Neural progenitor cell (in vitro differentiated cells): Measurements from ENCODE around the gene RNASE2.

Experiments
- CTCF ChIP-seq: fragments of 200-600 bp; sonication (generic); IDR thresholded peaks from 2 replicates; pipeline ENCODE4 v1.5.1; 2017; ENCODE audit warnings: antibody characterized with exemption, mild to moderate bottlenecking
- EZH2phosphoT487 ChIP-seq: fragments of 200-600 bp; sonication (generic); IDR thresholded peaks from 2 replicates; pipeline ENCODE4 v1.6.1; 2017; ENCODE audit warnings: antibody characterized with exemption

GRCh38 chr14:20997564-20997963, 42.3 kb downstream of the RNASE2 start:
- TF ChIP-seq CTCF, result no peak
- no peak for TF ChIP-seq EZH2phosphoT487
